IPS-18c (cell line): ENCODE results near the gene SNAPC5.

Source experiments
- H3K4me3 ChIP-seq: 2 replicates; pipeline ENCODE4 v1.7.0; 2013; ENCODE audit warnings: low read depth, mild to moderate bottlenecking, low read length, moderate library complexity; ENCODE audit not compliant: insufficient read depth
- H3K9me3 ChIP-seq: one replicate; pipeline ENCODE4 v1.6.1; 2013; ENCODE audit warnings: mild to moderate bottlenecking, low read length, moderate library complexity; ENCODE audit not compliant: control insufficient read depth, insufficient read depth

The SNAPC5 gene

DNA sequence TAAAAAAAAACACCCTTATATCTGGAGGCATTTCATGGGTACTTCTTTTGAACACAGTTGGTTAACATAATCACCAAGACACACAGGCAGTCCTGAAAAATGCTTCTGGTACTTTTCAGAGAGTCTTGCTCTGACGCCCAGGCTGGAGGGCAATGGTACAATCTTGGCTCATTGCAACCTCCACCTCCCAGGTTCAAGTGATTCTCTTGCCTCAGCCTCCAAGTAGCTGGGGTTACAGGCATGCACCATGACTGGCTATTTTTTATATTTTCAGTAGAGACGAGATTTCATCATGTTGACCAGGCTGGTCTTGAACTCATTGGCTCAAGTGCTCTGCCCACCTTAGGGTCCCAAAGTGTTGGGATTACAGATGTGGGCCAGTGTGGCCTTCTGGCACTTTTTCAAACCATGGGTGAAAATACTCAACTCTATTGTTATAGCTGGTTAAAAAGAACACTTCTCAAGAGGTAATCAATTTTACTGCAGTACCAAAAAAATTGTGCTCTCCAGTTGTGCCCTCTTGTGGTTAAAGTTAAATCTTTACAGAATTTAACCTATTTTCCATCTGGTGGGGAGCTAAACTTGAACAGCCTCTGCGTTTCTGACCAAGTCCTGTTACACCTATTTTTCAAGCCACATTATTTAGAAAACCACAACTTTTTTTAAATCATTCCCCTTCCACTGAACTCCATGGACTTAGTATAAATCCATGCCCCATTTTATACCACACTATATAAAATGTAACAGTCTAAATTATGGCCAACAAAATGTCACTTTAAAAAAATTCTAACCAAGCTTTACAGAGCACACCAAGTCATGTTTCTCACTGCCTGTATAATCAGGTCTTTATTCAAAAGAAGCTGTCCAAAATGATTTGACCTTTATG lies 1.2 kb upstream of the SNAPC5 start:
- Histone ChIP-seq H3K4me3 (no peak overlapping the region), H3K9me3 (no peaks in the 10 kb centered on the region)

GRCh38 chr15:66496951-66497501 lies 536 bp downstream of the SNAPC5 start:
- peak overlapping the region; percentile 67 for H3K4me3 ChIP-seq

GRCh38 chr15:66494262-66494661 lies 3.3 kb downstream of the SNAPC5 start:
- Histone ChIP-seq H3K4me3 (no peak overlapping the region), H3K9me3 (no peaks in the 10 kb centered on the region)

More at GRCh38 chr15:66496951-66497501, 536 bp downstream of the SNAPC5 start:
- no peaks in the 10 kb centered on the region for H3K9me3 ChIP-seq

DNA sequence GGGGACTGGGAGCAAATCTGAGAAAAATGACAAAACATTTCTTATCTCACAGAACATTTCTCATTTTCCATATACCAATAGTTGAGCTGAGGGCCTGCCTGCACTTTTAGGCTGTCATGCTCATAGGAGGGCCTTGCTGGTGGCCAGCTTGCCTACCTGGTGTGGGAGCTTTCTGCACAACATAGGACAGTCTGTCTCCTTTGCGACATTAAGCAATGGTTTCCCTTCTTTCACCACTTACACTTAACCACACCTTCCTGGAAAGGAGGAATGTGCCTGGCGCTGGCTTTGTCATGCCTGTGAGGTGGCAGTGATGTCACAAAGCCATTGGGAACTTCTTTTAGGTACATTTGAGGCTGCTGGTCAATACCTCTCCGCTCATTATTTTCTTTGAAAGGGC lies 5.7 kb downstream of the SNAPC5 start:
- H3K4me3 ChIP-seq = no peak overlapping the region

DNA sequence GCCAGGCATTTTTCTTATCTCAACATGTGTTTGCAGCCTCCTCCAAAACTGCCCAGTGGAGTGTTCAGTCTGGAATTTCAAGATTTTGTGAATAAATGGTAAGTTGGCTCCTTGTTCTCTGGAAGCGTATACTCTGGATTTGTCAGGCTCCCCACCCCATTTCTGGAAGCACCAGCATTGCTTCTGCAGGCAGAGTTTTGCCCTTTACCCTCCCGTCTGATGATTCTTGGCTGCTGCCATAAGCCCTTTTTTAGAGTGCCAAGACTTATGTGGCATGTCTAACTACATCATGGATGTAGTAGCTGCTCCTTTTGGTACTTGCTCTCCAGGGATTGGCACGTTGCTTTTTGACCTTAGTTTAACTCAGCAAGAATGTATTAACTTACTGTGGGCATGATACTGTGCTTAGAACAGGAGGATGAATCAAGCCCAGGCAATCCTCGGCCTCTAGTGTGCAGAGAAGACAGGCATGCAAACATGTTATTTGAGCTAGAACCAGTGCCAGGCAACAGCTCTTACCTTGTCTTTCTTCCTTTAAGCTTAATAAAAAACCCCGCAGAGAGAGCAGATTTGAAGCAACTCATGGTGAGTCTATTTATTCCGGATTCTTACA lies 8.3 kb downstream of the SNAPC5 start:
- Histone ChIP-seq H3K9me3 (no peaks in the 10 kb centered on the region), H3K4me3 (no peak overlapping the region)

More for the DNA sequence above, 5.7 kb downstream of the SNAPC5 start:
- H3K9me3 ChIP-seq = no peaks in the 10 kb centered on the region

DNA sequence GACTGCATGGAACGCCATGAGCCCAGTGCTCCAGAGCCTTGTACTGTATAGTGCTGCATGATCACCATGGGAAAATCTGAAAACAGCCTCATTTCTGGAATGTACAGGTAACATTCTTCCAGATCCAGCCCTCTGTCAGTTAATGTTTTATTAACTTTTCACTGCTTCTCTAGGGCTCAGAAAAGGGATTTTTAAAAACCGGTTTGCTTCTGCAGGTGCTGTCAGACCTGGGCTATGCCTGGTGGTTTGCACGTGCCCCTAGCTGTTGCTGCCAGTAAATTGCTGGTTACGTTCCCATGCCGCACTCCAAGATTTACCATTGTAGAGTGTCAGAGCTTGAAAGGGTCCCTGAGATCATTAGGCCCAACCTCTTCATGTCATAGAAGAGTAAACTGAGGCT lies 9.0 kb downstream of the SNAPC5 start:
- no peak overlapping the region for H3K4me3 ChIP-seq
- no peaks in the 10 kb centered on the region for H3K9me3 ChIP-seq

- Histone ChIP-seq H3K4me3 (no peak overlapping the region), H3K9me3 (no peaks in the 10 kb centered on the region)
Observed at GRCh38 chr15:66486887-66487286, 10.7 kb downstream of the SNAPC5 start.

GRCh38 chr15:66484539-66485112 lies 12.9 kb downstream of the SNAPC5 start:
- H3K9me3 ChIP-seq = no peaks in the 10 kb centered on the region
- H3K4me3 ChIP-seq = no peak overlapping the region

DNA sequence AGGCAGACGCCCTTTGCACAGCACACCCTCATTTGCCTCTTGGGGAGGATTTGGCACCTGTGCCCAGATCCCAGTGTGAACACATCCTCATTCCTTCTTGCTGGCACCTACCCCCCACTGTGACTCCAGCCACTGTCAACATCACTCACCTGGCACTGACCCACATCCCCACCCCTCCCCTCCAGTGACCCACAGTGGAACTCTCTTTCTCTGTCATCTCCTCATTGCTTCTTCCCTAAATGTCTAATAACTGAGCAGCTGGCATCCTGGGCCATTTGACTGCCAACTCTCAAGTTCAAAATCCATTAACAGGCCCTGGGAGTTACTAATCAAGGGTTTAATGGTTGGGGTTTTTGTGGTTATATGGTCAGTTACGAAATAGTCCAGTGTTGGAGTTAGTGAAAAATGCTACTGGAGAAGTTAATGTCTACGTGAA lies 14.4 kb downstream of the SNAPC5 start:
- Histone ChIP-seq H3K4me3 (no peak overlapping the region), H3K9me3 (no peaks in the 10 kb centered on the region)

DNA sequence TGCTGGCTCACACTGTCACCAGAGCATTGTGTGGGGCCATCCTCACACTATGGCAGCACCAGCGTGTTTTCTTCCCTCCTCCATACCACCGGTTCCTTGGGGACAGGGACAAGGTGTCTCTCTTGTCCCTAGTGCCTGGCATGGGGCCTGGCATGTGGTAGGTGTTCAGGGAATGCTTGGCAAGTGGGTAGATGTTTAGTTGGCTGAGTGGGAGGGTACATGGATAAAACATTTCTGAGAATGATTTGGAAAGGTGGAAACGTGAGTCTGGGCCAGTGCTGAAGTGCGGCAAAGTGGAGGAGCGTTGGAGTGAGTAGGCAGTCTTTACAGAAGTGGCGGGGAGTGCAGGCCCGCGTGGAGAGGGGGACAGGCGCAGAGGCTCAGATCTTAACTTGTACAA lies 15.0 kb downstream of the SNAPC5 start:
- Histone ChIP-seq H3K9me3 (no peaks in the 10 kb centered on the region), H3K4me3 (no peak overlapping the region)

DNA sequence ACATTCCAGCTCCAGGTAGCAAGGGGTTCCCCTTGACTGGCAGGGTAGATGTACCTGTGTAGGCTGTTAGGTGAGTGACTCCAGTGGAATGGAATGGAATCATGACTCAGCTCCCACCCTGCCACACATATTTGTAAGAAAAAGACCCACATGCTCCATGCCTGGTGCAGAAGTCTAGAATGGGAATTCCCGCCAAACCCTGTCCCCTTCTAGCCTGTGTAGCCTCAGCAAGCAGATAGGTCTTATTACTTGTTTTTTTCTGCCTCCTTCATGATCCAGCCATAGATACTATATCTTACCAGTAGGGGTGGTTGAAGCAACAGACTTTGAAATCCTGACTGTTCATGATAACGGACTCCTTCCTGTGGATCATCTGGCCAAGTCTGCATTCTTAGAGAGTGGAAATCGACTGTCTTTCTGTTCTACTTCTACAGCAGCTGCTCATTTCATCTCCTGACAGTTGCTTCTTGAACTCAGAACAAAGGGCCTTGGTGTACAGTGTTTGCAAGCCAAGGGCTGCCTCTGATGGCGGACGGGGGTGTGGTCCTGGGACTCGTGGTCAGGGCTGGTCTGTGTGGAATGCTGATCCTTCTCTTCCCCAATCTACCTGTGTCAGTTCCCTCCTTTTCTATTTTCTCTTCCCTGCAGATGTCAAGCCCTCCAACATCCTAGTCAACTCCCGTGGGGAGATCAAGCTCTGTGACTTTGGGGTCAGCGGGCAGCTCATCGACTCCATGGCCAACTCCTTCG lies 16.3 kb downstream of the SNAPC5 start:
- no peak overlapping the region for H3K4me3 ChIP-seq
- no peaks in the 10 kb centered on the region for H3K9me3 ChIP-seq

GRCh38 chr15:66480267-66480666 lies 17.3 kb downstream of the SNAPC5 start:
- H3K9me3 ChIP-seq = no peaks in the 10 kb centered on the region
- H3K4me3 ChIP-seq = no peak overlapping the region

GRCh38 chr15:66477011-66477410 lies 20.6 kb downstream of the SNAPC5 start:
- H3K9me3 ChIP-seq = no peaks in the 10 kb centered on the region
- H3K4me3 ChIP-seq = peak overlapping the region; percentile 5; the same call in 1 of the 2 replicates

- Histone ChIP-seq H3K9me3 (no peaks in the 10 kb centered on the region), H3K4me3 (no peak overlapping the region)
Observed at GRCh38 chr15:66476535-66476934, 21.0 kb downstream of the SNAPC5 start.

DNA sequence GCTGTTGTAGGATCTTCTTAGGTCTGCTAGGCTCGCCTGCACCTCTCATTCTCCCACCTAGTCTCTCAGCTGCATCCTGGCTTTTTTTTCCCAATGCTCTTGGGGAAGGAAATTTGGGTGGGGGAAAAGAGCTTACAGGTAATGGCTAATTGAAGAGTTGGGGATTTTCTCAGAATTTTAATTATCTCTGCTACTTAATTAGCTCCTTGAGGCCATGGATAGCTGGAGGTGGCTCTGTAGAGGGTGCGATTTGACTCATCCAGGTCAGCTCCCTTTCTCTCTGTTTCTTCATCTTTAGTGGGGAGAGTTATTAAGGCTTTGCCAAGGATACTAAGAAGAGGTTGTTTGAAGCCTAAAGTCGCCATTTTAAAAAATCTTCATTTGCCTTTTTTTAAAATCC lies 22.6 kb downstream of the SNAPC5 start:
- Histone ChIP-seq H3K9me3 (no peaks in the 10 kb centered on the region), H3K4me3 (no peak overlapping the region)

DNA sequence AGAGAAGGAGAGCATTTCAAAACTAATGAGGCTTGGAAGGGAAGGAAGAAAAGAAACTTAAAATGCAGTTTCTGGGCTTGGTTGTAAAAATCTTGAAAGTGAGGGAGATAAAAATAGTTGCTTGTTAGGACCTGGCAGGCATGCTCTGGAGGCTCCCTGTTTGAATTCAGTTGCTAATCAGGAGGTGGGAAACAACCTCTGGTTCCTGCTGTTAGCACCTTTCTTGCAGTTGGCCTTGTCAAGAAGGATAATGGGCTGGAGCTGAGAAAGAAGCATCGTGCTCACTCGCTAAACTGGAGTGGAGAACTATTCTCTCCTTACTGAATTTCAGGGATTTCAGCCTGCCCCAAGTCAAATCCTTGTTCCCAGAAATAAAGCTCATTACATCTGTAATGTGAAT lies 23.4 kb downstream of the SNAPC5 start:
- Histone ChIP-seq H3K9me3 (no peaks in the 10 kb centered on the region), H3K4me3 (no peak overlapping the region)
